HG02884 (cell line): ENCODE results near the gene TMEM123.
"Not testable (repeated sequence)": the region's sequence is repeated elsewhere in the genome, so short reads cannot be mapped to it uniquely, and the experiment has no call there.

Experiments used
- ATAC-seq: cut with Tn5 transposase; IDR thresholded peaks from one replicate; pipeline ENCODE4 v1.9.1; 2021; ENCODE audit warnings: mild to moderate bottlenecking, moderate library complexity; ENCODE audit not compliant: unreplicated experiment

TMEM123 gene

GRCh38 chr11:102398297-102398696 is 54.3 kb downstream of the TMEM123 start:
- no peak for ATAC-seq

- no peak for ATAC-seq
Measured at GRCh38 chr11:102396708-102397563, 55.6 kb downstream of the TMEM123 start.

GRCh38 chr11:102395720-102396393 is 56.7 kb downstream of the TMEM123 start:
- ATAC-seq, result no peak

- ATAC-seq, result no peak
Measured at GRCh38 chr11:102393272-102393730, 59.3 kb downstream of the TMEM123 start.

- no peak for ATAC-seq
Measured at GRCh38 chr11:102391549-102392237, 60.9 kb downstream of the TMEM123 start.

- peak; percentile 75 for ATAC-seq
Measured at GRCh38 chr11:102390667-102391465, 61.7 kb downstream of the TMEM123 start.

- no peak for ATAC-seq
Measured at GRCh38 chr11:102389253-102389652, 63.3 kb downstream of the TMEM123 start.

- no peak for ATAC-seq
Measured at GRCh38 chr11:102387043-102387781, 65.4 kb downstream of the TMEM123 start.

- no peak for ATAC-seq
Measured at GRCh38 chr11:102386136-102386734, 66.3 kb downstream of the TMEM123 start.

GRCh38 chr11:102385085-102386007 is 67.2 kb downstream of the TMEM123 start:
- ATAC-seq, result no peak

- no peak for ATAC-seq
Measured at GRCh38 chr11:102384419-102385079, 68.0 kb downstream of the TMEM123 start.

GRCh38 chr11:102383839-102384238 is 68.7 kb downstream of the TMEM123 start:
- no peak for ATAC-seq

GRCh38 chr11:102382384-102382783 is 70.2 kb downstream of the TMEM123 start:
- no peak for ATAC-seq

- ATAC-seq, result no peak
Measured at GRCh38 chr11:102378818-102379217, 73.7 kb downstream of the TMEM123 start.

GRCh38 chr11:102377891-102378290 is 74.7 kb downstream of the TMEM123 start:
- no peak for ATAC-seq

- ATAC-seq, result no peak
Measured at GRCh38 chr11:102375720-102376399, 76.7 kb downstream of the TMEM123 start.

- ATAC-seq, result not testable (repeated sequence)
Measured at GRCh38 chr11:102374633-102375424, 77.7 kb downstream of the TMEM123 start.
